Hematopoietic multipotent progenitor cell treated with erythropoietin and hydrocortisone succinate and interleukin-3 and kit ligand, for 8 days (in vitro differentiated cells): Measurements from ENCODE around the gene SCAF4.

ENCODE experiments used
- DNase-seq: peaks from one replicate; pipeline ENCODE4 v3.0.0-alpha.2; 2015

Gene SCAF4

DNA sequence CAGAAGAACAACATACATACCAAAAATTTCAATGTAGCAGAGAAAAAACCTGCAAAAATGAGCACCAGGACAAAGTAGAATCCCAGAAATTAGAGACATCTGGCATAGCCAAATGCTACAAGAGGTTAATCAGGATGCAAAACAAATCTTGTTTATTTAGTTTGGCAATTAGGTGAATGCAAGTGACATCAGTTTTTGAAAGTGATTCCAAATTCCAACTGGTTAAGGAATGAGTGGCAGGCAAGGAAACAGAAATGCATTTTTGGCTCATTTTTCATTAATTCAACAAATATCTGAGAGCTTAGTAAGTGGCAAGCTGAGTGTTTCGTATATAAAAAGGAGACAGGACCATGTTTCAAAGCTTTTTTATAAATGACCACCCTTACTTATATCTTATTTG lies 21.3 kb downstream of the SCAF4 start:
- DNase-seq: no peak

DNA sequence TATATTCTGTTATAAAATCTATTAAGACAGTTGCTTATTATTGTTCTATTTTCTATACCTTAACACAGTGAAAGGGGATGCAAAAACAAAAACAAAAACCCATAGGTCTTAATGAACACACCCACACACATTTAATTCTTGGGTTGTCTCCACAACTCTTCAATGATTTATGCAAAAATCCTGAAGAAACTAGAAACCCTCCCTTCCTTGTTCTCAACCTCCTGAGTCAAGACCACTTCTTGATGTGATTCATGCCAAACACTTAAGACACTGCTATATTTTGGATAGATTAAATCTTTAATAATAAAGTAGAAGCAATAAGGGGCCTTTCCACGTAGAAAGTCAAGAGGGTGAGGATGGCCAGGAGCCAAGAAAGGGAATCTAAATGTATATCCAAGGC lies 23.4 kb downstream of the SCAF4 start:
- no peak for DNase-seq

DNA sequence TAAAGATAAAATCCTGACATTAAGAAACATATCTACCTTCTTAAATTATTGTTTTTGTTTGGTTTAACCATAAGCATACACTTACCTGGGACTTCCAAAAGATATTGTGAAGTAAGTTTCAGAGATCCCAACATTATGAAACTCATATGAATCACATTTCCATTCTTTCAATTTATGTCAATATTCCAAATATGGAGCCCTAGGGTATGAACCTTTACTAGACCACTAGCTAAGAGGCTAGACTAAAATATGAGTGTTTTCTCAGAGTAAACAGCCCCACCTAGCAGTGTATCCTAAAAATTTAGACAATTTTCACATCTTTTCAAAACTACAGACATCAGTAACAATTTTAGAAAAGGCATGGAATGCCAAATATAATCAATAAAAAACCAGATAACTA lies 24.4 kb downstream of the SCAF4 start:
- no peak for DNase-seq

DNA sequence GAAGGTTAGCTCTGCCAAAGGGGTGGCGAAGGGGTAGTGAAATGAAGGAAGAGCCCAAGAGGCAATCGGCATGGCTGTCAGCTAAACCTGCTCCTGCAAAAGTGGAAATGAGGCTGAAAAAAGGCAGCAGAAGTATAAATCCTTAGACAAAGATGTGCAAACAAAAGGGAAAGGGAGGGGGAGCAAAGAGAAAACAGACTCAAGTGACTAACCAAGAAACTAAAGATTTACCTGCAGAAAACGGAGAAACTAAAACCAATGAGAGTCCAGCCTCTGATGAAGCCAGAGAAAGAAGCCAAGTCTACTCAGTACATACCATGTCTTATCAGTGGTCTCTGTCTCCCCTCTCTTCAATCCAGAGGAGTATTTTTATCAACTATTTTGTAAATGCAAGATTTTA lies 25.4 kb downstream of the SCAF4 start:
- no peak for DNase-seq

DNA sequence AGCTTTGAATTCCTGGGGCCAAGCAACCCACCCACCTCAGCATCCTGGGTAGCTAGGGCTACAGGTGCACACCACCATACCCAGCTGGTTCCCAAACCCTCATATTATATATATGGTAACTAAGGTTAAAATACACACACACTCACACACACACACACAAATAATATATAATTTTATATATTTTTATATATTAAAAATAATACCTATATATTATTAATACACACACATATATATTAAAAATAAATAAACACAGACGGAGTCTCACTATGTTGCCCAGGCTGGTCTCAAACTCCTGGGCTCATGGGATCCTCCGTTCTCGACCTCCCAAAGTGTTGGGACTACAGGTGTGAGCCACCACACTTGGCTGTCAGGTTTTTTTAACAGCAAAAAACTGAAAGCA lies 31.9 kb downstream of the SCAF4 start:
- DNase-seq: no peak

DNA sequence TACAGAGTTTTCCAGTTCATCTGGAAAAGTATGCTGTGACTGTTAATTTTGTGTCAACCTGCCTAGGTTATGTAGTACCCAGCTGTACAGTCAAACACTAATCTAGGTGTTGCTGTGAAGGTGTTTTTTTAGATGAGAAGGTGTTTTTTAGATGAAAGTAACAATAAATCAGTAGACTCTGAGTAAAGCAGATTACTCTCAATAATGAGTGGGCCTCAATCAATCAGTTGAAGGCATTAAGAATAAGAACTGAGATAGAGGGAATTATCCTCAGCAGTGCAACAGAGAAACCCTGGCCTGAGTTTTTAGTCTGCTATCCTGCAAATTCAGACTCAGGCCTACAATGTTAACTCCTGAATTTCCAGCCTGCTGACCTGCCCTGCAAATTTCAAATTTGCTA lies 33.5 kb downstream of the SCAF4 start:
- DNase-seq: no peak

GRCh38 chr21:31696424-31696823 lies 35.5 kb downstream of the SCAF4 start:
- DNase-seq: no peak

GRCh38 chr21:31693222-31693621 lies 38.7 kb downstream of the SCAF4 start:
- DNase-seq: no peak

GRCh38 chr21:31688603-31689368 lies 43.1 kb downstream of the SCAF4 start:
- DNase-seq: no peak

DNA sequence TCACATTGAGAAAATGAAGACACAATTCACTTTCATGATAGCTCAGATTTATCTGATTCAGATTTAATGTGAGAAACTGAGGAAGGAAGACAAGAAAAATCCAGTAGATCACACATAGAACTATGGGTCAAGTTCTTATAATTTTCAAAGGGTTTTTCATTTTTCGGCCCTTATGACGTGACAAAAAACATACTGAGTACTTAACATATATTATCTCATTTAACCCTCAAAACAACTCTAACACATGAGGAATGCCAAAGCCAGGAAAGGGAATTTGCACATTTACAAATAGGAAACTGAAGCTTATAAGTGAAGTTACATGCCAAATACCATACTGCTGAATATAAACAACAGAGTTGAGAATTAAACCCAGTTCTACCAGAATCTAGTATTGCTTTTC lies 44.8 kb downstream of the SCAF4 start:
- DNase-seq: no peak

- DNase-seq: no peak
Observed at GRCh38 chr21:31686272-31686915, 45.5 kb downstream of the SCAF4 start.

DNA sequence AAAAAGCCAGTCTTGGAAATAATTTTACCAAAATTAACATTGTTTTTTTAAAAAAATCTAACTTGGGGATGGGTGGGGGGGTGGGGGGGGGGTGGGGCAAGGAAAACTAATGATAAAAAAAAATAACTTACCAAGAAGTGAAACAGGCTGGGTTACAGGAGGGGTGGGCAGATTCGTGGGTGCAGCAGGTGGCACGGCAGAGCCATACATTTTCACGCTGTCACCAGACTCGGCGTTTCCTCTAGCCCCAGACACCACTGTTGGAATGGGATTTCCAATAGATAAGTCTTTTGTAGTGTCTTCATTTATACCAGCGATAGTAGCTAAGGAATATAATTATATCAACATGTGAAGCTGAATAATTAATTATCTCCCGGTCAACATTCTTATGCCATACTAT lies 47.0 kb downstream of the SCAF4 start:
- no peak for DNase-seq

GRCh38 chr21:31683029-31683428 lies 48.9 kb downstream of the SCAF4 start:
- DNase-seq: no peak

- no peak for DNase-seq
Observed at GRCh38 chr21:31682620-31683019, 49.3 kb downstream of the SCAF4 start.

DNA sequence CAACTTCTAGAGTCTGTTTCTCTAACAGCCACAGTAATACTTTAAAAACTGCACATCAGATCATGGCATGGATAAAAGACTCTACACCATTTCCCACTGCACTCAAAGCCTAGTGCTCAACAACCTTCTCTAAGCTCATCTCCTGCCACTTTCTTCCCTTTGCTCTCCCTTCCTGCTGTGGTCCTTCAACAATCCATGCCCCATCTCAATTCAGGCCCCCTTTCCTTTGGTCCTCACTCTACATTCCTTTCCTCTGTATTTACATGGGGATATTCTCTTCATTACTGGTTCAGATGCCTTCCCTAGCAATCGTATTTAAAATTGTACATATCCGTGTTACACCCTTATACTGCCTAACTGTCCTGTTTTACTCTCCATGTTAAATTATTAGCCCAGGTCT lies 53.4 kb downstream of the SCAF4 start:
- no peak for DNase-seq

GRCh38 chr21:31677047-31677446 lies 54.9 kb downstream of the SCAF4 start:
- no peak for DNase-seq

DNA sequence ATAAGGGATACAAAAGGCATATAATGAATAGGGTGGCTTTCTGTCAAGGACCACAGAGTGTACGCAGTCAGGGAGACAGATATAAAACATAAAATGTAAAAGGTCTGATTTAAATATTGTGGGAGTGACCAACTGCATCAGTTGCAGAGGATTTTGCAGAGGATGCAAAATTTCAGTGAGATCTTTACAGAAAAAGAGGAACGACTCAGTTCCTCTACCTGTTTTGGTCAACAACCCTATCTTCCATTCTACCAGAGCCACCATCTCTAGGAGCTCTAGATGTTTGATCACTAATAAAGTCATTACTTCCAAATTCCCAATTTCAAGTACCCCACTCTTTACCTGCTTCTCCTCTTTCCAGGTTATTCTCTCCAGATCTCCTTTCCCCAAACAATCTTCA lies 56.0 kb downstream of the SCAF4 start:
- DNase-seq: no peak

DNA sequence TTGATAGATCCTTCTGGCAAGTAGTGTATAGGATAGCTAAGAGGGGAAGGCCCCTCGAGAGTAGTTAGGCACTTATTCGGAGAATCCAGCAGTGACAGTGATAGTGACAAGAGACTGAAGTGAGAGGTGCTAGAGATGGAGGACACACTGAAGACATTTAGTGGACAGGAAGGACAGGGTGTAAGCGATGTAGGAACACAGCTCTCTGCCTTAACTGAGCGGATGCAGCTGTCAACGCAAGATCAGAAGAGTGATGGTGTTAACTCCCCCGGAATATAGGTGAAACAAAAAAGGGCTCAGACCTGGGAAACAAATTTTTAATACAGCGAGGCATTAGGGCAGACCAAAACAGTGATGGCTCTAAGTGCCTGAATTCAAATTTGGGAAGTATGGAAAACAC lies 56.6 kb downstream of the SCAF4 start:
- DNase-seq: no peak

DNA sequence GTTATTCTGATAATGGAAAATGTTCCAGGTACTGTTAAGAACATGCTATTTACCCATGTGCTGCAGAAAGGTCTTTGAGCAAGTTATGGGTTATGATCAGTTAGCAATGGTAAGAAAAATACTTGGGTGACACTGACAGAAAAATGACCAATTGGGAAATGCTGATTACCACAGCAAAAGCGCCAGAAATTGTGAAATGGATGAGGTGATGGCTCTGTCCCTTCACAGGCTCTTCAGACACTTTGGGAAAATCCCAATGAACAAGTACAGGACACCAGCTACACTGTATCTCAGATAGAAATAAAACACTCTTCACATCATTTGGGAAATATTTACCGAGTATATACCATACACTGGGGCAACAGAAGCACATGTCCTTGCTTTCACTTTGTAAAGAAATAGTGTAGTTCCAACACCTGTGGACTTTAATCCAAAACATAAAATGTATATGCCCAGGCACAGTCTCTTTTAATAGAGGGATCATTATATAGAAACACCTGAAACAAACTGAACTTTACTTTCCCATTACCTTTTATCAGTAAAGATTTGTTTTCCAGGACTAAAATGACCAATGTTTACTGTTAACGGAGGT lies 58.5 kb downstream of the SCAF4 start:
- no peak for DNase-seq

- DNase-seq: no peak
Observed at GRCh38 chr21:31671931-31672330, 60.0 kb downstream of the SCAF4 start.

GRCh38 chr21:31671146-31671716 lies 60.7 kb downstream of the SCAF4 start:
- no peak for DNase-seq

DNA sequence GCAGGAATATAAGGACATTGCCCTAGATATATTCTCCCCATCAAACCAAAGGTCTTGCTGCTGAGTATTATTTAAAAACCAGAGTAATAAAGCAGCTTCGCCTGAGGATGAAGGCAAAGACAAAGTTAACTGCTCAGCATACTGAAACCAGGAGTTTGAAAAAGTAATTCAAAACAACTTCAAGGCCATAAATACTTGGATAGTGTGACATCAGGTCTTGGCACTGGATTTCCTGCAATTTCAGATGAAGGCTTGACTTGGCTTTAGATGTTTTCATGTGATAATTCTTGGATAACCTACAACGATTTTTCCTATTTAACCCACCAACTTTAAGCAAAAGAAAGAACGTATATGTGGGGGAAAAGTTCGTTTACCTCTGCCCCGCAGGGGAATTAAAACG lies 61.8 kb downstream of the SCAF4 start:
- DNase-seq: no peak

- no peak for DNase-seq
Observed at GRCh38 chr21:31668651-31669491, 63.0 kb downstream of the SCAF4 start.
